ENCODE measurements around the gene C12orf57. TPM values are rescaled to one million over a fixed set of nuclear protein-coding genes. Genes with fewer than 3 reads are reported as not detected.

The C12orf57 gene
- total RNA-seq, 2 experiments from 2014 or later: 305 to 311 TPM

GRCh38 chr12:6944381-6945186 is 762 bp downstream of the C12orf57 start:
- POLR2A ChIA-PET: interaction anchor here (0.6 to 11.6 kb wide), 37 partner anchors 10 to 1026 kb away, joined by 3 to 963 read pairs (median 8); partner anchors contain the start of genes ATN1, C1RL, CD4 and CDCA3
- Histone ChIP-seq H3K4me3 (ENCODE audit: low read length) (peak overlapping the region; percentile 65), H3K27ac (ENCODE audit: low read depth in 1 of 2, low read length in 2 of 2) (peak overlapping the region; percentile 96 to 98), H3K27me3 (ENCODE audit: control insufficient read depth in 1 of 2, insufficient read depth in 2 of 2, low read length in 2 of 2) (no peaks in the 10 kb centered on the region), H3K9me3 (ENCODE audit: control insufficient read depth in 1 of 2, insufficient read depth in 1 of 2, low read length in 2 of 2) (no peaks in the 10 kb centered on the region), H3K4me1 (ENCODE audit: insufficient read depth, low read length) (peaks cover 74% of the 10 kb centered on the region), H3K36me3 (ENCODE audit: insufficient read depth, low read length) (peaks cover 17% of the 10 kb centered on the region)
- H3K9me3 Mint-ChIP-seq: no peaks in the 10 kb centered on the region
- peaks cover 73% of the 10 kb centered on the region for H3K4me1 Mint-ChIP-seq (ENCODE audit: low read depth)
- ATAC-seq (ENCODE audit: poor library complexity): peak; percentile 51
- peak; percentile 75 to 94 (median 84) for DNase-seq
- intact Hi-C loops (cut with DNase I, micrococcal nuclease): loop anchor here (1.0 to 5.0 kb wide), 5 partner anchors 8 to 77 kb away; partner anchors contain the start of genes EMG1 (in 1 of the 2), PHB2 (in 1 of the 2) and TPI1 (in 1 of the 2)
- H3K36me3 Mint-ChIP-seq (ENCODE audit: low read depth): peaks cover 19% of the 10 kb centered on the region
- CTCF ChIA-PET: interaction anchor here (0.7 to 10.8 kb wide), 19 partner anchors 9 to 245 kb away, joined by 3 to 324 read pairs (median 6); partner anchors contain the start of genes C1RL, CDCA3, EMG1 and ENO2
- TF ChIP-seq, protein P1, sequence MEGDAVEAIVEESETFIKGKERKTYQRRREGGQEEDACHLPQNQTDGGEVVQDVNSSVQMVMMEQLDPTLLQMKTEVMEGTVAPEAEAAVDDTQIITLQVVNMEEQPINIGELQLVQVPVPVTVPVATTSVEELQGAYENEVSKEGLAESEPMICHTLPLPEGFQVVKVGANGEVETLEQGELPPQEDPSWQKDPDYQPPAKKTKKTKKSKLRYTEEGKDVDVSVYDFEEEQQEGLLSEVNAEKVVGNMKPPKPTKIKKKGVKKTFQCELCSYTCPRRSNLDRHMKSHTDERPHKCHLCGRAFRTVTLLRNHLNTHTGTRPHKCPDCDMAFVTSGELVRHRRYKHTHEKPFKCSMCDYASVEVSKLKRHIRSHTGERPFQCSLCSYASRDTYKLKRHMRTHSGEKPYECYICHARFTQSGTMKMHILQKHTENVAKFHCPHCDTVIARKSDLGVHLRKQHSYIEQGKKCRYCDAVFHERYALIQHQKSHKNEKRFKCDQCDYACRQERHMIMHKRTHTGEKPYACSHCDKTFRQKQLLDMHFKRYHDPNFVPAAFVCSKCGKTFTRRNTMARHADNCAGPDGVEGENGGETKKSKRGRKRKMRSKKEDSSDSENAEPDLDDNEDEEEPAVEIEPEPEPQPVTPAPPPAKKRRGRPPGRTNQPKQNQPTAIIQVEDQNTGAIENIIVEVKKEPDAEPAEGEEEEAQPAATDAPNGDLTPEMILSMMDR (IDR thresholded peaks at IDR 0.05): peak; percentile 92
- H3K27ac Mint-ChIP-seq: peak overlapping the region; percentile 97
- H3K27me3 Mint-ChIP-seq: no peaks in the 10 kb centered on the region
- peak overlapping the region; percentile 97 for H3K4me3 Mint-ChIP-seq

DNA sequence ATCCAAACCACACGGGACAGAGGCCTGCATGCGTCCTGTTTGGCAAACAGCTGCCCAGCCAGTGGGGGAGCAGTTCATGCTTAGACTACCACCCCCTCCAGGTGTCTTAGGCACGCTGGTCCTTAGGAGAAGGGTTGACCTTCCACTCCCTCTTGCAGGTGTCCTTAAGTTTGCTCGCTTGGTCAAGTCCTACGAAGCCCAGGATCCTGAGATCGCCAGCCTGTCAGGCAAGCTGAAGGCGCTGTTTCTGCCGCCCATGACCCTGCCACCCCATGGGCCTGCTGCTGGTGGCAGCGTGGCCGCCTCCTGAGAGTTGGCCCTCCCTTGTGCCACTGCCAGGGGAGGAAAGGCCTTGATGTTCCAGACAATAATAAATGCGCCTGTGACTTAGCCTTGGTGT is 1.8 kb downstream of the C12orf57 start:
- no peaks in the 10 kb centered on the region for H3K27me3 Mint-ChIP-seq
- no peaks in the 10 kb centered on the region for H3K9me3 Mint-ChIP-seq
- Histone ChIP-seq H3K27me3 (ENCODE audit: control insufficient read depth in 1 of 2, insufficient read depth in 2 of 2, low read length in 2 of 2) (no peaks in the 10 kb centered on the region), H3K4me1 (ENCODE audit: insufficient read depth, low read length) (peaks cover 85% of the 10 kb centered on the region), H3K4me3 (ENCODE audit: low read length) (peak overlapping the region; percentile 65), H3K27ac (ENCODE audit: low read depth in 1 of 2, low read length in 2 of 2) (peak overlapping the region; percentile 96 to 98), H3K36me3 (ENCODE audit: insufficient read depth, low read length) (peaks cover 17% of the 10 kb centered on the region), H3K9me3 (ENCODE audit: control insufficient read depth in 1 of 2, insufficient read depth in 1 of 2, low read length in 2 of 2) (no peaks in the 10 kb centered on the region)
- H3K4me3 Mint-ChIP-seq: peak overlapping the region; percentile 97
- ChIA-PET POLR2A (interaction anchor here (0.6 to 11.6 kb wide), 13 partner anchors 8 to 256 kb away, joined by 3 to 963 read pairs (median 26); partner anchors contain the start of genes C1RL, EMG1, ENO2 and PHB2), CTCF (interaction anchor here (1.1 to 10.8 kb wide), 12 partner anchors 8 to 163 kb away, joined by 4 to 324 read pairs (median 14); partner anchors contain the start of genes C1RL, CDCA3, LPCAT3 and LRRC23)
- peak in 1 of 14 experiments; percentile 41 for DNase-seq
- peaks cover 20% of the 10 kb centered on the region for H3K36me3 Mint-ChIP-seq (ENCODE audit: low read depth)
- intact Hi-C loops (cut with DNase I, micrococcal nuclease): no loop called here
- TF ChIP-seq, protein P1 (IDR thresholded peaks at IDR 0.05): no peak
- ATAC-seq (ENCODE audit: poor library complexity): no peak
- H3K4me1 Mint-ChIP-seq (ENCODE audit: low read depth): peaks cover 81% of the 10 kb centered on the region
- peak overlapping the region; percentile 97 for H3K27ac Mint-ChIP-seq

DNA sequence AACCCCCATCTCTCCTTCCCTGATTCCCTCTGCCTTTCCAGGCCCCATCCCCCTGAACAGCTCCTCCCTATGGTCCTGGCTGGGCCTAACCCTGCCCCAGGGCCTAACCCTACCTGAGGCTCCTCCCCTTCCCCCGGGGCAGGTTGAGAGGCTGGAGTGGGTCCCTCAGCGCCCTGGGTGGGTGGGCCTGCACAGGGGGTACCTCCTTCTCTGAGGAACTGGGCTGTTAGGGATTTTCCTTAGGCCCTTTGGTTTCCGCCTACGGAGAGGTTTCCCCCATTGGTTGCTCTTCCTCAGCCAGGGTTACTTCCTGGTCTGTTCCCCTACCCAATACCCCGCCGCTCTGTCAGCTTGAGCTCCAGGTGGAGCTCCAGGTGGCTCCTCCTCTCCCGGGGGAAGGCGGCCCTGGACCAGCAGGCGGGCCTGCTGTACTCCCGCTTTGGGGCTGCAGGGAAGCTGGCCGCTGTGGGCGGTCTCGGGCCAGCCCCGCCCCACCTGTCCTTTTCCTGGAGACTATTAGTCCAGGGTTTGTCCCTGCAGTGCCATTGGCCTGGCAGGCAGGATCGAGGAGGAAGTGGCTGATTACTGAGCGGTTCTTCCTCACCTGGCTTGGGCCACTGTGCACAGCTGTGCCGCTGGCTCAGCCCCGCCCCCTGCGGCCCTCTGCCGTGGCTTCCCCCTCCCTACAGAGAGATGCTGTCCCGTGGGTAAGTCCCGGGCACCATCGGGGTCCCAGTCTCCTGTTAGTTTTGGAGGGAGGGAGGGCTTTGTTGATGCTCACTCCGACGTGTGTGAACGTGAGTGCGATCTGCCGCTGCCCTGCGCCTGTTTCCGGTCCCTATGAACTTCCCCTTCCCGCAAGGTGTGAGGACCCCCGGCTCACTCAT is 2.5 kb downstream of the C12orf57 start:
- CTCF ChIA-PET: interaction anchor here (1.0 to 10.8 kb wide), 9 partner anchors 8 to 163 kb away, joined by 3 to 324 read pairs (median 9); partner anchors contain the start of genes C1RL, LPCAT3, LRRC23 and SPSB2
- Mint-ChIP-seq H3K4me1 (ENCODE audit: low read depth) (peaks cover 86% of the 10 kb centered on the region), H3K27me3 (no peaks in the 10 kb centered on the region), H3K36me3 (ENCODE audit: low read depth) (peaks cover 25% of the 10 kb centered on the region), H3K27ac (peak overlapping the region; percentile 97), H3K9me3 (no peaks in the 10 kb centered on the region), H3K4me3 (peak overlapping the region; percentile 97)
- H3K27me3 ChIP-seq (ENCODE audit: control insufficient read depth in 1 of 2, insufficient read depth in 2 of 2, low read length in 2 of 2): no peaks in the 10 kb centered on the region
- H3K27ac ChIP-seq (ENCODE audit: low read depth in 1 of 2, low read length in 2 of 2): peak overlapping the region; percentile 96 to 98
- H3K36me3 ChIP-seq (ENCODE audit: insufficient read depth, low read length): peaks cover 15% of the 10 kb centered on the region
- H3K4me1 ChIP-seq (ENCODE audit: insufficient read depth, low read length): peaks cover 91% of the 10 kb centered on the region
- TF ChIP-seq, protein P1 (IDR thresholded peaks at IDR 0.05): no peak
- DNase-seq (peak in 9 of 14 experiments; percentile 51 to 85 (median 67)), ATAC-seq (ENCODE audit: poor library complexity) (peak; percentile 12)
- intact Hi-C loops (cut with DNase I, micrococcal nuclease): no loop called here
- H3K9me3 ChIP-seq (ENCODE audit: control insufficient read depth in 1 of 2, insufficient read depth in 1 of 2, low read length in 2 of 2): no peaks in the 10 kb centered on the region
- H3K4me3 ChIP-seq (ENCODE audit: low read length): peak overlapping the region; percentile 65
- POLR2A ChIA-PET: interaction anchor here (0.6 to 11.6 kb wide), 12 partner anchors 9 to 257 kb away, joined by 3 to 963 read pairs (median 30); partner anchors contain the start of genes C1RL, EMG1, ENO2 and PHB2

Data from CD4-positive, alpha-beta T cell (primary cell).